GM23248 (cell line): ENCODE results near the gene STARD4. TPM values are rescaled to one million over a fixed set of nuclear protein-coding genes. Genes with fewer than 3 reads are reported as not detected.

Source experiments
- DNase-seq: peaks from one replicate; pipeline ENCODE4 v3.0.0-alpha.2; 2015
- H2AFZ ChIP-seq: fragments of 200-600 bp; sonication (generic); 2 replicates; pipeline ENCODE4 v1.6.1; 2016; ENCODE audit warnings: antibody characterized with exemption
- H3F3A ChIP-seq: fragments of 200-600 bp; sonication (generic); 2 replicates; pipeline ENCODE4 v1.6.1; 2016; ENCODE audit warnings: mild to moderate bottlenecking, antibody characterized with exemption, mixed run types; ENCODE audit not compliant: insufficient read depth
- H3K27ac ChIP-seq: fragments of 200-600 bp; sonication (generic); 2 replicates; pipeline ENCODE4 v1.5.1; 2016; ENCODE audit warnings: mild to moderate bottlenecking
- H3K27me3 ChIP-seq: fragments of 200-600 bp; sonication (generic); replicated peaks from 2 replicates; pipeline ENCODE4 v1.6.1; 2016; ENCODE audit warnings: mild to moderate bottlenecking; ENCODE audit not compliant: insufficient read depth
- H3K36me3 ChIP-seq: fragments of 200-600 bp; sonication (generic); 2 replicates; pipeline ENCODE4 v1.6.1; 2016; ENCODE audit warnings: low read depth, mild to moderate bottlenecking
- H3K4me1 ChIP-seq: fragments of 200-600 bp; sonication (generic); 2 replicates; pipeline ENCODE4 v1.6.1; 2016; ENCODE audit warnings: mild to moderate bottlenecking; ENCODE audit not compliant: insufficient read depth
- H3K4me2 ChIP-seq: fragments of 200-600 bp; sonication (generic); one replicate; pipeline ENCODE4 v1.6.1; 2016; ENCODE audit warnings: mild to moderate bottlenecking; ENCODE audit not compliant: unreplicated experiment
- H3K4me3 ChIP-seq: fragments of 200-600 bp; sonication (generic); 2 replicates; pipeline ENCODE4 v1.5.1; 2016; ENCODE audit warnings: mild to moderate bottlenecking
- H3K79me2 ChIP-seq: fragments of 200-600 bp; sonication (generic); 2 replicates; pipeline ENCODE4 v1.6.1; 2016; ENCODE audit warnings: mild to moderate bottlenecking; ENCODE audit not compliant: insufficient read depth
- H3K9ac ChIP-seq: fragments of 200-600 bp; sonication (generic); 2 replicates; pipeline ENCODE4 v1.6.1; 2016; ENCODE audit warnings: mild to moderate bottlenecking
- H3K9me2 ChIP-seq: fragments of 200-600 bp; sonication (generic); 2 replicates; pipeline ENCODE4 v1.6.1; 2016; ENCODE audit warnings: mixed run types, mild to moderate bottlenecking, moderate library complexity; ENCODE audit not compliant: insufficient read depth
- H3K9me3 ChIP-seq: fragments of 200-600 bp; sonication (generic); one replicate; pipeline ENCODE4 v1.6.1; 2017; ENCODE audit warnings: low read depth
- H4K20me1 ChIP-seq: fragments of 200-600 bp; sonication (generic); 2 replicates; pipeline ENCODE4 v1.6.0; 2016; ENCODE audit not compliant: insufficient read depth
- EZH2 ChIP-seq: fragments of 200-600 bp; sonication (generic); IDR thresholded peaks from 2 replicates; pipeline ENCODE4 v1.6.1; 2018; ENCODE audit warnings: antibody characterized with exemption, mild to moderate bottlenecking; ENCODE audit not compliant: insufficient read depth, poor library complexity, severe bottlenecking
- EZH2phosphoT487 ChIP-seq: fragments of 200-600 bp; sonication (generic); IDR thresholded peaks from 2 replicates; pipeline ENCODE4 v1.6.1; 2018; ENCODE audit warnings: antibody characterized with exemption, moderate library complexity, mild to moderate bottlenecking, low read depth; ENCODE audit not compliant: insufficient read depth
- WGBS, 2 experiments: methylation state at CpG; one replicate each; pipeline ENCODE4 v1.1.6; 2015 to 2017; ENCODE audit warnings: low lambda C conversion rate in 2 of 2, low coverage in 1 of 2; ENCODE audit errors: missing lambda C conversion rate in 2 of 2; 5-methylcytosine and 5-hydroxymethylcytosine counted together
- in situ Hi-C: fragments of 300-500 bp; cut with MboI; formaldehyde crosslinking; loops from 2 replicates; pipeline ENCODE4 v1.15.0; 2020
- polyA plus RNA-seq: library from polyadenylated mRNA; unstranded; fragments of >200 nt; fragmentation: Nextera tagmentation; extraction: Ambion mirVana; gene quantifications from 2 replicates; pipeline ENCODE4 v1.2.1, GENCODE V29; 2016
- total RNA-seq: library from RNA; depleted of rRNA; stranded (reverse); fragments of >200 nt; shearing (Covaris generic); gene quantifications from 2 replicates; pipeline ENCODE4 v1.2.3, GENCODE V29; 2014

STARD4 gene
- total and polyA plus RNA-seq, 2 experiments from 2014 or later: 21.1 to 45.3 TPM

DNA sequence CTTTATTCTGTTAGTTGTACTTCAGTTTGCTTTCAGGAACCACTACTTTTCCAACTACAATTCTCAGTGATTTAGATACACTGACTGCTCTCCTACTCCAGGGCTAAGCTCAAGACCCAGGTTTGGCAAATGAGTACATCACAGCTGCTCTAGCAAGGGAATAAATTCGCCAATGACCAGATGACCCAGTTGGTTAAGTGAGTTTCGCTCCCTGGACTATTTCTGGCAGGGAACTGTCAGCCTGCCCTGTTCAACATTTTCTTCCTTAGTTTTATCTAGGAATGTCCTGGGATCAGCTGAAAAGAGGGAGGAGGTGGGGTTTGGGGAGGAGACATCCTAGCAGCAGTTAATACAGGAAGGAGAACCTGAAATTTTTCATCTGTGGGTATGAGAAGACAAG, 6.4 kb upstream of the STARD4 start:
- no peaks in the 10 kb centered on the region for H3K27me3 ChIP-seq
- no peak overlapping the region for H3K4me2 ChIP-seq
- H3K9me2 ChIP-seq: no peaks in the 10 kb centered on the region
- H3K36me3 ChIP-seq: no peaks in the 10 kb centered on the region
- no peaks in the 10 kb centered on the region for H3K9me3 ChIP-seq
- H3K4me1 ChIP-seq: no peaks in the 10 kb centered on the region
- no peak overlapping the region for H3K27ac ChIP-seq
- peaks cover 4% of the 10 kb centered on the region; the same call in 1 of the 2 replicates for H3F3A ChIP-seq
- TF ChIP-seq EZH2phosphoT487 (no peak), EZH2 (no peak)
- no peak for DNase-seq
- H3K9ac ChIP-seq: no peak overlapping the region
- H2AFZ ChIP-seq: no peak overlapping the region
- no peaks in the 10 kb centered on the region for H3K79me2 ChIP-seq
- H3K4me3 ChIP-seq: no peak overlapping the region
- in situ Hi-C loops: no loop called here
- WGBS, 2 experiments: 86 to 94% methylated on average over 2 of the region's 2 CpGs
- no peaks in the 10 kb centered on the region for H4K20me1 ChIP-seq

DNA sequence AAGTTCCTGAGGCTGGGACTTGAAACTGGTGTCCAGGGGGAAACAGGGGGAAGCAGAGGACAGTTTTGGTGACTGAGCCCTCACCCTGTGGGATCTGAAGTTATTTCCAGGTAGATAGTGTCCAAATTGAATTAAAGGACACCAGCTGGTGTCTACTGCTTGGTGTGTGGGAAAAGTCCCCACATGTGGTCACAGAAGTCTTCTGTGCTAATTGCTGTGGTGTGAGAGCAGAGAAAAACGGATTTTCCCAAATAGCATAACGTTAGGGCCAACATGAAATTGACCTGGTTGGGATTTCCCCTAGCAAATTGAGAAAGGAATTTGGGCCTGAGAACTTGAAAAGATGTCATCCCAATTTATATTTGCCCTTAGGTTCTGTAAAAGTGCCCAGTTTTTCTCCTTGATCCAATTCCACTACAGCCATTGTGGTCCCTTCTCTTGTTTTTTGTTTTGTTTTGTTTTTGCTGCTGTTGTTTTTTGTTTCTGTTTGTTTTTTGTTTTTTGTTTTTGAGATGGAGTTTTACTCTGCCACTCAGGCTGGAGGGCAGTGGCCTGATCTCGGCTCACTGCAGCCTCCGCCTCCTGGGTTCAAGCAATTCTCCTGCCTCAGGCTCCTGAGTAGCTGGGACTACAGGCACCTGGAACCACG, 5.6 kb upstream of the STARD4 start:
- WGBS, 2 experiments: 90 to 93% methylated on average over 5 of the region's 5 CpGs
- in situ Hi-C loops: no loop called here
- H3K4me2 ChIP-seq: no peak overlapping the region

DNA sequence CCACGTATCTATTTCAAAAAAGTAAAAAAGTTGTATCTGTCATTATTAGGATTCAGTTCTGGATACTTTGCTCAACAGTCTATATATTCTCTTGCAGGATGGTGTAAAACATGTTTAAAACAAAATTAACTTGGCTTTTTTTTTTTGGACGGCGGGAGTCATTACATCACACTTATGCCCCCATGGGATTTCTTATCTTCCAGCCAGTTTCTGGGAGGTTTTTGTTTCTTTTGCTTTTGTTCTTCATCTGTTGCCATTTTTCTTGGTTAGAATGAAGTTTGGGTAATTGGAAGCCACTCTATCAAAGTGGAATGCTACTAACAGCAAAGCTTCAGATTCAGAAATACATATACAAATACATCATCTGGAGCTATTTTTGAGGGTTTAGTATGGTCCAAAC, 1.8 kb upstream of the STARD4 start:
- Histone ChIP-seq H2AFZ (peak overlapping the region; percentile 82), H3K4me2 (no peak overlapping the region)
- 73 to 81% methylated on average over 3 of the region's 3 CpGs for WGBS, 2 experiments

More for the DNA sequence above, 5.6 kb upstream of the STARD4 start:
- DNase-seq: no peak
- Histone ChIP-seq H3K4me3 (no peak overlapping the region), H3K27ac (no peak overlapping the region), H3K79me2 (no peaks in the 10 kb centered on the region), H3K4me1 (no peaks in the 10 kb centered on the region), H3K36me3 (no peaks in the 10 kb centered on the region), H2AFZ (no peak overlapping the region), H4K20me1 (no peaks in the 10 kb centered on the region), H3K9ac (no peak overlapping the region), H3F3A (peaks cover 12% of the 10 kb centered on the region; the same call in 1 of the 2 replicates), H3K9me2 (no peaks in the 10 kb centered on the region), H3K9me3 (no peaks in the 10 kb centered on the region), H3K27me3 (no peaks in the 10 kb centered on the region)
- no peak for TF ChIP-seq EZH2phosphoT487
- no peak for TF ChIP-seq EZH2

DNA sequence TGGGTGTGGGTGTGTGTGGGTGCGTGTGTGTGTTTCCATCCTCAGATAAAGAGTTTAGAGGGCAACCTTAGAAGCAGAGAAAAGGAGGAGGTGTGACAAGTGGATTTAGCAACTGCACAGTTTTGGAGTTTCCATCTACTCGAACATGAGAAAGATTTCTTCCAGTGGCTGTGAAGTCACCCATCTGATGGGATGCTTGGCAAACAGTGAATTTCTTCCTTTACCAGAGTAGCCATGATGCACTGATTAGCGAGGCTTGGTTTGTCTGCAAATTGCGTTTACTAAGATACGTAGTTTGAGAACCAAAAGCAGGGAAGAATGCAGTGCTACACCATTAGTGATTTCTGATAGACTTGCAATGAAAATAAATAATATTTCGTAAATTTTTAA, 791 bp upstream of the STARD4 start:
- Histone ChIP-seq H3K27me3 (no peaks in the 10 kb centered on the region), H3F3A (peaks cover 15% of the 10 kb centered on the region; the same call in 1 of the 2 replicates), H3K4me1 (peaks cover 15% of the 10 kb centered on the region; the same call in 1 of the 2 replicates), H3K4me3 (peak overlapping the region; percentile 89), H3K9ac (peak overlapping the region; percentile 83), H3K36me3 (no peaks in the 10 kb centered on the region), H3K9me2 (no peaks in the 10 kb centered on the region), H2AFZ (peak overlapping the region; percentile 82), H3K27ac (peak overlapping the region; percentile 77), H4K20me1 (no peaks in the 10 kb centered on the region), H3K9me3 (no peaks in the 10 kb centered on the region), H3K79me2 (peaks cover 42% of the 10 kb centered on the region), H3K4me2 (peak overlapping the region; percentile 89)
- TF ChIP-seq EZH2 (no peak), EZH2phosphoT487 (no peak)
- WGBS, 2 experiments: 12 to 14% methylated on average over 6 of the region's 6 CpGs
- in situ Hi-C loops: no loop called here
- peak; percentile 62 for DNase-seq

More for the DNA sequence above, 1.8 kb upstream of the STARD4 start:
- Histone ChIP-seq H3K9me3 (no peaks in the 10 kb centered on the region), H3K9me2 (no peaks in the 10 kb centered on the region), H3F3A (peaks cover 15% of the 10 kb centered on the region; the same call in 1 of the 2 replicates), H3K4me1 (peaks cover 12% of the 10 kb centered on the region; the same call in 1 of the 2 replicates), H3K79me2 (peaks cover 32% of the 10 kb centered on the region), H3K27me3 (no peaks in the 10 kb centered on the region), H3K9ac (no peak overlapping the region), H4K20me1 (no peaks in the 10 kb centered on the region), H3K36me3 (no peaks in the 10 kb centered on the region), H3K27ac (no peak overlapping the region), H3K4me3 (no peak overlapping the region)
- in situ Hi-C loops: no loop called here
- TF ChIP-seq EZH2 (no peak), EZH2phosphoT487 (no peak)
- DNase-seq: no peak
